Umbilical cord (tissue), 2 donors: ENCODE data around the gene SUPT3H. TPM values are rescaled to one million over a fixed set of nuclear protein-coding genes. Genes with fewer than 3 reads are reported as not detected.
A peak's percentile ranks its signal among the peaks of the same experiment; 100 is the strongest.
"Not testable (repeated sequence)": the region's sequence is repeated elsewhere in the genome, so short reads cannot be mapped to it uniquely, and the experiment has no call there.

Source experiments
- DNase-seq: peaks from one replicate; pipeline ENCODE4 v3.0.0-alpha.2; 2015; ENCODE audit warnings: low spot score
- total RNA-seq: library from RNA; depleted of rRNA; stranded (reverse); fragments of >200 nt; gene quantifications from one replicate; pipeline ENCODE4 v1.2.3, GENCODE V29; 2014; ENCODE audit warnings: low replicate concordance; ENCODE audit not compliant: insufficient read depth

Gene SUPT3H
- total RNA-seq, 1 donor from 2014 or later, result 6.5 TPM

DNA sequence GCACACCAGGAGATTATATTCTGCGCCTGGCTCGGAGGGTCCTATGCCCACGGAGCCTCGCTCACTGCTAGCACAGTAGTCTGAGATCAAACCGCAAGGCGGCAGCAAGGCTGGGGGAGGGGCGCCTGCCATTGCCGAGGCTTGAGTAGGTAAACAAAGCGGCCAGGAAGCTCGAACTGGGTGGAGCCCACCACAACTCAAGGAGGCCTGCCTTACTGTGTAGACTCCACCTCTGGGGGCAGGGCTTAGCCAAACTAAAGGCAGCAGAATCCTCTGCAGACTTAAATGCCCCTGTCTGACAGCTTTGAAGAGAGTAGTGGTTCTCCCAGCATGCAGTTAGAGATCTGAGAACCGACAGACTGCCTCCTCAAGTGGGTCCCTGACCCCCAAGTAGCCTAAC is 477.4 kb downstream of the SUPT3H start:
- not testable (repeated sequence) for DNase-seq

DNA sequence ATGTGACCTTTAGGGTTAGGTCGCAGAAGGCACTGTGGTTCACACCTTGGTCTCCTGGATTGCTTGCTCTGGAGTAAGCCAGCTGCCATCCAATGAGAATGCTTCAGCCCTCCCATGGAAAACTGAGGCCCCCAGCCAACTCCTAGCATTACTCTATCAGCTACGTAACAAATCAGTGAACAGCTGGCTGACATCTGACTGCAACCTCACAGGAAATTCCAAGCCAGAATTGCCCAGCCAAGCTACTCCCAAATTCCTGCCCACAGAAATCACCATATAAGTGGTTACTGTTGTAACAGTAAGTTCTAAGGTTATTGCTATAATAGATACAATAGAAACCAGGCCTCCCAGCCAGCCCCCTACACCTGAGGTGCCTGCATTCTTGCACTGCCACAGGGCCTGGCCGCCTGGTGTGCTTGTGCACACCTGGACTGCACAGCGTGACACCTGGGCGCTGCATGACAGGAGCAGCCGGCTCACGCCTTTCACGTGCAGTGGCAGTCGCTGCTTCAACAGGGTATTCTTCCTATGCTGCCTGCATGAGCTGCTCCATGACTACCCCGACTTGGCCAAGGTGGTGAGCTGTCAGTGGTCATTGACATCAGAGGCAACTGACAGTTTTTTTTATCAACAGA is 479.3 kb downstream of the SUPT3H start:
- DNase-seq, result peak; percentile 11

DNA sequence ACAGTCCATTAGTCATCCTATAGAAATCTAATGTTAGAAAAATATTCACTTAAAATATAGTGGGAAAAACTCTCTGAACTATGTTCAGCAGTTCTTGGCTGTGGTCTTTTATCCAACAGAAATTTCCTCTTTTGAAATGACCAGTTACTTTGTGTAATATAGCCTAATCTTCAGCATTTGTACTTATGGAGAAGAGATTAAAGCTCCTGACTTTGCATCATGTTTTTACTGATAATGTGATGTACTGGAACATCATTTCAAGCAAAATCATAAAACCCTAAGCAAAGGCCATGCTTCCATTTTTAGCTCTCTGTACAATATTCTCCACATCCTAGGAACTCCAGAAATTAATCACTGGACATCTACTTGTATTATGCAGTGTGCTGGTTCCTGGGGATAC is 480.4 kb downstream of the SUPT3H start:
- DNase-seq, result peak; percentile 63

DNA sequence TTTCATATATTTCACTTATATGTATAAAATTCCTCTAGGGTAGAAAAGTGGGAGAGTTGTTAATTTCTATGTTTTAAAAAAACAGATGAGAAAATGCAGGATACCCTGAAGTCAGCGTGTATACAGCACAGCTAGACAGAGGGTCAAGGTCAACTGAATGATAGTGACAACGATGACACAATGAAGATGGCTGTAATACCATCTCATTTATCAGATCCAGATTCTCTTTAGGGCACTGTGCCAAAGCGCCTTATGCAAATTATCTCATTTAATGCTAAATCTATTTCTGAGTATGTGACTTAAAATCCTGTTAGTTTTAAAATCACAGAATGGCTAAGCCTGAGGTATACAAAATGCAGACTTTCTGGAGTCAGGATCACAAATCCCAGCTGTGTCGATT is 481.0 kb downstream of the SUPT3H start:
- no peak for DNase-seq

DNA sequence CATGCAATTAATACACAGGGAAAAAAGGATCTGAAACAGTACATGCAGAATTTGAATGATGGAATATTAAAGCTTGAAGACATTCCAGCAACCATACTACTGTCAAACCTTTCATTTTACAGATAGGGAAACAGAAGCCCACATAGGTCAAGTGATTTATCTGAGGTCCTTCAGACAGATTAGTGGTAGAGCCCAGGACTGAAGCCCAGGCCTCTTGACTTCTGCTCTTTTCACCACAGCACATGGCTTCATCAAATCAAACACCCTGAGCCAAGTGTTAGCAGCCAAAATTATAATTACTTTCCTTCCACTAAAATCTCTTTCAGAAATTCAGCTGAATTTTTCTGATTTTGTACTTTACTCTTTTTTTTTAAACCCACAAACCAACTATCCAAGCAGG is 485.2 kb downstream of the SUPT3H start:
- no peak for DNase-seq

DNA sequence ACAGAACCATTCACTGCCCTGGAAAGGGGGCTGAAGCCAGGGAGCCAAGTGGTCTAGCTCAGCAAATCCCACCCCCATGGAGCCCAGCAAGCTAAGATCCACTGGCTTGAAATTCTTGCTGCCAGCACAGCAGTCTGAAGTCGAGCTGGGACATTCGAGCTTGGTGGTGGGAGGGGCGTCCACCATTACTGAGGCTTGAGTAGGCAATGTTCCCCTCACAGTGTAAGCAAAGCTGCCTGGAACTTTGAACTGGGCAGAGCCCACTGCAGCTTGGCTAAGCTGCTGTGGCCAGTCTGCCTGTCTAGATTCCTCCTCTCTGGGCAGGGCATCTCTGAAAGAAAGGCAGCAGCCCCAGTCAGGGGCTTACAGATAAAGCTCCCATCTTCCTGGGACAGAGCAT is 498.7 kb downstream of the SUPT3H start:
- not testable (repeated sequence) for DNase-seq

DNA sequence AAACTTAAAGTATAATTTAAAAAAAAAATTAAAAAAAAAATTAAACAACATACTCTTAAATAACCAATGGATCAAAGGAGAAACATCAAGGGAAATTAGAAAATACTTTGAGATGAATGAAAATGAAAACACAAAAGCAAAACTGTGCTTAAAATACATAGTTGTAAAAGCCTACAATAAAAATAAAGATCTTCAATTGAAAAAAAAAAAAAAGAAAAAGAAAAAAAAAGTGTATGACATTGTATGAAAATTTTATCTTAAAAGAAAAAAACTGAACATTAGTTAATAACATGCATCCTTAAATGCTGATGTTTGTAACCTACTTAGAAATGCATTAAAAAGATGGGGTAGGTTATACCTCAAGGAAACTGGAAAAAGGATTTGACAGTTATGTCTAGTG is 501.1 kb downstream of the SUPT3H start:
- not testable (repeated sequence) for DNase-seq

DNA sequence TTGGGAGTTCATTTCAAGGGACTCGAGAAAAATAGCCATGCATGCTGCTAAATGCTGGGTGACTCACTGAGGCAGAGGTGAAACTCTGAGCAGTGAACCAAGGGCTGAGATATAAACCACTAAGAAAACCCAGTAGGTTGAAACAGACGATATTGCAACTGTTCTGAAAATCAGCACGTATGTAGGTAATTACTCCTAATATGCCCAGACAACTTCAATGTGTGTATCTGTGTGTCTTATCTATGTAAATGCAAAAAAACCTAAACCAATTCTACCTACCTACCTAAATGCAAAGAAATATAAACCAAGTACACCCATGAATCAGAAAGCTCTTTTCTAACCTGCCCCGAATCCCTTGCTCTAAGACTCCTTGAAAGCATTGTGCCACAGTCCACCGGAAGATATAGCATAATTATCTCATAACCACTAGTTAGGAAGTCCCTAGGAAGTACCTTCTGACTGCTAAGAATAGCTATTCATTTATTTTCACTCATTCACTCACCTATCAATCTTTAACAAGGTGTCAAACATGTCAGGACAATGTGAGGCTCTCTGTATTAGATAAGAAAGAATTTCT is 508.3 kb downstream of the SUPT3H start:
- no peak for DNase-seq

DNA sequence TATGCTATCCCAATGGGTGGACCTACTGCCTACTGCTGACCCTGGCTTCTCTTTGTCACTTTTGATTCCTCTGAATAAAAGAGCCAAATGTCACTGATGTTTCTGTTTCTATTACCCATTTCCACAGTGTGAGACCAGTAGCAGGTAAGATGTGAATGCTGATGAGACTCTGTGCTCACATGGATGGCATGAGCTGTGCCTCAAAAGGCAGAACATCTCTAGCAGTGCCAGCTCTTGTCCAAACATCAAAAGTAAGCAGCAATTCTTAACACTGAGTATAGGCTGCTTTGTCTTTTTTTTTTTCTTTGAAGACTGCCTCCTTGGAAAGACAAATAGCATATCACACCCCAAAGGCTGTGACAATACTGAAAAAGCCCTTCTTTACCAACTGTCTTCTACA is 508.8 kb downstream of the SUPT3H start:
- DNase-seq, result no peak

DNA sequence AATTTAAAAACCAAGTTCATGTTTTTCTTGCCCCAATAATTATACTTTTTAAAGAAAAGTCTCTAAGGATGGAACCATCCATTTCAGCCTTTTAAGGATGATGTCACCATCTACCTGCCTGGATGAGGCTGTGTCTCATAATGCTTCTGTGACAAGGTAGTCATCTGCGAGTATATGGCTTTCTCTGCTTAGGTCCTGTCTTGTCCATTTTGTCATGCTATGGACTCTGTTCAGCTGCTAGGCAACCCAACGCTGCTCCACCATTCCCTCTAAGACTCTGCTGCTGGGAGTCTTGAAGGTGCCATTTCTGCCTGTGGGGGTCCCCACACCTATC is 509.4 kb downstream of the SUPT3H start:
- DNase-seq, result no peak

DNA sequence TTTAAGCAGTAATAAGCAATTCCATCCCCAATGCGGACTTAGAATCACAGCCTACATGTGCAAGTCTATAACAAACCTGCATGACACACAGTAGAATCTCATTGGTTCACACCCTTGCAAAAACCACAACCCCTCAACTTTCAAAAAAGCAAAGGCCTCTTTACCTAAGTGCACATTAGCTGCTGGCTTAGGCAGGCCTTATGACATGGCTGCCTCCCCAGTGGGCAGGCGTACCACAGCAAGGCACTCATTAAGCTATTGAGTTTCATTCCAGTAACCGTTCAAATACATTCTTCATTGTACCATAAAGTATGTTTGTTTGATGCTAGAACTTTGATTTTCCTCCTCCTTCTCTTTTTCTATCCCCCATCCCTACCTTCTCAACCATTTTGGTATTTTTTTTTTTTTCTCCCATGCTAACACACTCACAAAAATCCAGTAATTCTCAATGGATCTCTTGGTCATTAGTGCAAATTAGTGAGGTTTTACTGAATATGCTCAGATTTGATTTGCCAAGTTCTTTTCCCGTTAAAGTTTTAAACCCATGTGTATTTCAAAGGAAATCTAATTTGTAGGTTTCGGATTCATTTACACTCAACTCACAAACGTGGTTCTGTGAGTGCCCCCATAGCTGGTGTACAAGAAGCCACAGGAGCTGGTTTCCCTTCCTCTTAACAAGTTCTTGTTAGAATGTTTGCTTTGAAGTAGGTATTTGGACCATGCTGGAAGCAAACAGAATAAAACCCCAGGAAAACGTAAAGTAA is 510.0 kb downstream of the SUPT3H start:
- no peak for DNase-seq

DNA sequence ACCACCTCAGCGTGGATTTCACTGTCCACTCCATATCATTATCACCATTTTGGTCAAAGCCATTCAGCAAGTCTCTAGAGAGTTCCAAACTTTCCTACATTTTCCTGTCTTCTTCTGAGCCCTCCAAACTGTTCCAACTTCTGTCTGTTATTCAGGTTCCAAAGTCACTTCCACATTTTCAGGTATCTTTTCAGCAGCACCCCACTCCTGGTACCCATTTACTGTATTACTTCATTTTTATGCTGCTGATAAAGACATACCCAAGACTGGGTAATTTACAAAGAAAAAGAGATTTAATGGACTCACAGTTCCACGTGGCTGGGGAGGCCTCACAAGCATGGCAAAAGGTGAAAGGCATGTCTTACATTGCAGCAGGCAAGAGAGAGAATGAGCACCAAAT is 512.5 kb downstream of the SUPT3H start:
- not testable (repeated sequence) for DNase-seq

DNA sequence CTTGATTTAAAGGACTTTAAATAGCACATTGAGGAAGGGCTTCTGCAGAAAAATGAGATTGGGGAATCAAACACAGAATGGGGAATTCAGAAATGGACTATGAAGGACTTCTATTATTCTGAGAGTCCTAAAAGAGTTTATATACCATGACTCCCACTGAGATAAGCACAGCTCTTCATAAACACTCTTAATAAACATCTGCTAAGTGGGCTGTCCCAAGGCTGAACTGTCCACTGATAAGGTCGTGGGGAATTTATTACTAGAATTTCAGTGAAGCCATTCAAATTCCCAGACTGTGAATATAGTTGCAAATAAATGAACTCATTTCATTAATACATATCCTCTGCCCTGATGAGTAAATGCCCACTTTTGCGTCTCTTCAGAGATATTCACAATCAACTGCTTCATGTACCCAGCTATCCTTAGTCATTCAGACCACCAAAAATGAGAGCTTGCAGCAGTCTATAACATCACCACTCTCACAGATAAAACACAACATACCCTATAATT is 517.8 kb downstream of the SUPT3H start:
- DNase-seq, result no peak

DNA sequence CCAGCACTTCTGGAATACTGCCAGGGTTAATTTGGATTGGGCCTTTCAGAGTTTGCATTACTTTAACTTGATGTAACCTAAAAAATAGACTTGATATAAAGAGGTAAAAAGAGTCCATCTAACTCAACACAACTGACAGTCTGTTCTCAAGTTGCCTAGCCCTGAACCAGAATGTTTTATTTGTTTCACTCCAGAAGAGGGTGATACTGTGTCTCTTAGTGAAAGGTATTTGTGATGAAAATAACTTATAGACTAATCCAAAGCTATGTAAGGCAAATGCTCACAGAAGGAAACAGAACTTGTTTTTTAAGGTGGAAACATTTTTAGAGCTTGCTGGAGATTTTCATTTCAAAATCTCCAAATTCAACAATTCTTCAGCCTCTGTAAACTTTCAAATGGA is 518.7 kb downstream of the SUPT3H start:
- DNase-seq, result peak; percentile 18

DNA sequence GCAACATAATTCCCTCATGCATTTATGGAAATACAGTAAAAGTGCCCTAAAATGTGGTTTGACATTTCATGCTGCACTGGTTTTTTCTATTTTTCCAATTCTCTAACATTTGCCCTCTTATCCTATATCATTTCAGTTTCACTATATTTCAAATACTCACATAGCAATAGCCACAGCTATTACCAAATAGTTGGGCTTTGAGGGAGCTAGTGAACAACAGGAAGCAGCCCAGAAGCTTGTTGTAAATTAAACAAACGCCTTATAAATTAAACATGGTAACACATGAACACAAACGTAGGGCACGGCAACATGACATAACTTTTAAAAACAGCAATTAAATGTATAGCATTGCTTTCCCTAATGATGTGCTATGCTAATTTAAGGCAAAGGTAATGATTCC is 521.3 kb downstream of the SUPT3H start:
- DNase-seq, result no peak

DNA sequence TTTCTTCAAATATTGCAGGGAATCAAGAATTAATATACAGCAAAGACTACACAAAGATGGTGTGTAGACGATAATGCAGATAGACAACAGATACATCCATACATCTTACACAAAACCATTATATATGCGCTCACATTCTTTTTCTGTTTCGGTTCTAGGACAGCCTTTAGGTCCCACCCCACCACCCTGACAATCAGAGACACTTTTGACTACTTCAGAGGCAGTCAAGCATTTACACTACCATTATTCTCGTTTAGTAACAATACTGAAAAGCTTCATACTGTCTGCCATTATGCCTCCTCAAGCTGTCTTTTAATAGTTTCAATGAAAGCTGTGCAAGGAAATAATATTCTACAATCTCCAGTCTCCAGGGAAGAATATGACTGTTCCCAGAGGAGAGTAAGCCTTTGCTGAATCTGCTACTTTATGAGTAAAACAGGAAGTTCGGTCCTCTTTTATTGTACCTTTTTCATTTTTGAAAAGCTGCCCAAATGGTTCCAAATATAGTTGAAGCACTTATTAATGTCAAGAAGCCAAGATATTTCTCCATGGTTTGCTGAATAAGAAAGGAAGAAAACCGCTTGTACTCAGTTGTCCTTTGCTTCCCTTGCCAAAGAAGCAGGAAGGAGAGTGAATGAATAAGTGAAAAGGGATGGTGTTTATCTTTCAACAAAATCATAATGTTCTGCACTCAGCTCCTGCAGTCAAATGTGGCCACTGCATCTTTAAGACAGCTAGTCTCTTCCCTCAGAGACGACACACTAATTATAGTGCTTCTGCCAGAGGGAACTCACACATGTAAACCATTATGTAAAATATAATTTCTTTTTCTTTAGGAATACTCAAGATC is 521.9 kb downstream of the SUPT3H start:
- peak; percentile 64 for DNase-seq

DNA sequence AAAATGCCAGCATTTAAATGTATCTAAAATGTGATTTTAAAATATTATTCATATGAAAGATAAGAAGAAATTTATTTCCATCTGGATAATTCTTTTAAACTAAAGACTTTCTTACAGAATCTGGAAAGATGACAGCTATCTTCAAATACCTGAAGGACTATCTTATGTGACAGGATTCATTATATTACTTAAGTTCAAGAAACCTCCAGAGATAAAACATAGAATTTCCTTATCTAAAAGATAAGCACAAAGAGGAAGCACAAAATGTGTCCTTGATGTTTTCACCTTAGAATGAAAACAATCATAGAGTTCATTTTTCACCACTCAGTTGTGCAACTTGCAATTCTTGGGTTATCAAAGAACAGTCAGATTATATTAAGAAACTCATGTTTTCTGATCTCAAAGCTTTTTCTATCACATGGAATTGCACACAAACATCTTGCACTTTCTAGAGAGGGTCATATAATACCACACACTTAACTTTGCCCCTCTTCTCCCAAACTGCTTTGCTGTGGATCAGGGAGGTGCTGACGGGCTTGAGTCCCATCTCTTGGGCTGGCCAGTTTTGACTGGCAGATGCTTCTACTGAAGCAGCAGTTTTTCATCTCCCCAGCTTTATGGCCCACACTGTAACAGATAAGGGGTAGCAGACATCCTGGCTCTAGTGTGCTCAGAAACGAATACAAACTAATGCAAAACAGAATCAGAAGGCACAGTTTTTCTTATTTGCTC is 522.9 kb downstream of the SUPT3H start:
- DNase-seq, result peak; percentile 92

DNA sequence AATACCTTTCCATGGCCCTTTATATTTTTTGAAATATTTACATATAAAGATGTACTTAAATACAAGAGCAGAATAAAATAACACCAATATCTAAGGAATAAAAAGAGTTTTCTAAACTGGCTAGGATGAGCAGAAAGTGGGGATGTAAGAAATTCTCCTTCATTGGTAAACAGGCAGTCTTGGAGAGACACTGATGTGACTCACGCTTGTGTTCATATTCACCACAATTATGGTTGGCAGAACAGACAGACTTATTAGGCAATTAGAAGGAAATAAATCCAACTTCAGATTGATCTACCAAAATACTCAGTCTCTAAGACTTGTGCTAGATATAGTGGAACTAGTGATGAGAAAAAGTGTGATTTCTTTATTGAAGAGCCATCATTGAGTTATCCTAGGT is 526.6 kb downstream of the SUPT3H start:
- no peak for DNase-seq

DNA sequence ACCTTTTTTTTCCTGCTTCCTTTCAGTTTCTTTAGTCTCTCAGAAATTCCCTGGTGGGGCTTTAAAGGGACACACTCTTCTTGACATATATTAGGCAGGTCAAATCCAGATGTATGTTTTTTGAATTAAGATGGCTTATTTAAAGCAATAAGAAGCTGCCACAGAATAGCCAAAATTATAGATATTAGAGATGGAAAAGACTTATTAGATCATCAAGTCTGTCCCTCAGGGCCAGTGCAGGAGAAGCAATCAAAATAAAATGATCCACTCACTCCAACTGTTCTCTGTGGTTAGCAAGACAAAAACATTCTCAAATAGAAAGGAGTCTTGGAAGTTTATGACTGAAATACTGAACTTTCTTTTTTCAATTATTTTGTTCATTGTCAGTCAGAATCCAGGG is 527.4 kb downstream of the SUPT3H start:
- DNase-seq, result no peak

DNA sequence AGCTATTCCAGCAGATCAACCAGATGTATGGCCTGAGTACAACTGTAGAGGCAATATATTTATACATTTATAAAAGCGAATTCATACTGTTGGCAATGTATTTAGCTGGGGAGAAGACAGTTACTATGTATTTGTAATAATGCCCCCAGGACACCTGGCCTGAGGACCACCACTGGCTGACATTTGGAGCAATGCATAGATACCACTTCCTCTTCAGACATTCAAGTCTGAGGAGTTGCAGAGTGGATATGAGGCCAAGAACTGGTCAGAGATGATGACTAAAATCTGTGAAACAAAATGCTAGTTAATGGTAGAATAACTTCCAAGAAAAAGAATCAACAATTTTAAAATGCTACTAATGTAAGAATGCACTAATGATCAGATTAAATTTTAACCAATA is 527.9 kb downstream of the SUPT3H start:
- DNase-seq, result no peak

DNA sequence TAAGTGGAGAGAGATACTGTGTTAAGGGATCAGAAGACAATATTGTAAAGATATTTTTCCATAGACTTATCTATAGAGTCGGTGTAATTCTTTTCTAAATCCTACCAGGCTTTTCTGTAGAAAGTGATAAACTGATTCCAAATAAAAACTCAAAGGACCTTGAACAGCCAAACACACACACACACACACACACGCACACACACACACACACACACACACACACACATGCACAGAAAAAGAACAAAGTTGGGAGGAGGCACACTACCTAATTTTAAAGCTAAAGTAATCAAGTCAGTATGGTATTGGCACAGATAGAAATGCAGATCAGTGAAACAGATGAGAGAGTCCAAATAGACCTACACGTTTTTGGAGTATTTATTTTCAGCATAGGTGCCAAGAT is 534.0 kb downstream of the SUPT3H start:
- no peak for DNase-seq
